Measurements from ENCODE around the gene UGT8.
"Not testable (repeated sequence)": the region's sequence is repeated elsewhere in the genome, so short reads cannot be mapped to it uniquely, and the experiment has no call there.

Gene UGT8

DNA sequence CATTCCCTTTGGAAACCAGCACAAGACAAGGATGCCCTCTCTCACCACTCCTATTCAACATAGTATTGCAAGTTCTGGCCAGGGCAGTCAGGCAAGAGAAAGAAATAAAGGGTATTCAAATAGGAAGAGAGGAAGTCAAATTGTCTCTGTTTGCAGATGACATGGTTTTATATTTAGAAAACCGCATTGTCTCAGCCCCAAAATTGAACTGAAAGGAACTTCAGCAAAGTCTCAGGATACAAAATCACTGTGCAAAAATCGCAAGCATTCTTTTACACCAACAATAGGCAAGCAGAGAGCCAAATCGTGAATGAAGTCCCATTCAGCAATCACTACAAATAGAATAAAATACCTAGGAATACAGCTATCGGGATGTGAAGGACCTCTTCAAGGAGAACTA is 72.1 kb downstream of the UGT8 start:
- H2BK12ac ChIP-seq (ENCODE audit: low read length); H3K9ac ChIP-seq (ENCODE audit: low read depth, low read length, poor library complexity); H3K27me3 ChIP-seq (ENCODE audit: control insufficient read depth in 3 of 3, insufficient read depth in 3 of 3, low read depth in 1 of 3, low read length in 3 of 3); H3K9me3 ChIP-seq (replicated peaks in 1 of 2; ENCODE audit: control insufficient read depth in 2 of 2, insufficient read depth in 1 of 2, low read depth in 1 of 2, low read length in 2 of 2); H3K18ac ChIP-seq (ENCODE audit: low read length); H3K79me1 ChIP-seq (ENCODE audit: low read depth, low read length); H4K91ac ChIP-seq (ENCODE audit: low read depth, low read length, poor library complexity); H3K36me3 ChIP-seq (replicated peaks in 1 of 2; ENCODE audit: control insufficient read depth in 2 of 2, insufficient read depth in 2 of 2, low read length in 2 of 2); H2BK5ac ChIP-seq (ENCODE audit: low read length); H3K4me3 ChIP-seq (ENCODE audit: low read length in 2 of 2); H3K4me2 ChIP-seq (ENCODE audit: insufficient read depth, low read length, poor library complexity, severe bottlenecking); H2AFZ ChIP-seq (ENCODE audit: low read length); H3K14ac ChIP-seq (ENCODE audit: low read length); H4K8ac ChIP-seq (ENCODE audit: low read depth, low read length); H3K4ac ChIP-seq (ENCODE audit: low read length); DNase-seq (ENCODE audit: low spot score); H2BK120ac ChIP-seq (ENCODE audit: low read depth, low read length); H3K23ac ChIP-seq (ENCODE audit: low read depth, low read length, poor library complexity); H2AK5ac ChIP-seq (ENCODE audit: low read depth, low read length); H3K27ac ChIP-seq (replicated peaks; ENCODE audit: low read length); H3K4me1 ChIP-seq (ENCODE audit: control insufficient read depth in 2 of 2, insufficient read depth in 1 of 2, low read depth in 1 of 2, low read length in 2 of 2); H2BK15ac ChIP-seq (ENCODE audit: low read length): not testable (repeated sequence)
- no CpG with 5 or more reads among the region's 4 CpGs for WGBS, 2 donors (ENCODE audit: extremely low coverage in 2 of 2, insufficient read length in 2 of 2, insufficient replicate concordance in 1 of 2)

DNA sequence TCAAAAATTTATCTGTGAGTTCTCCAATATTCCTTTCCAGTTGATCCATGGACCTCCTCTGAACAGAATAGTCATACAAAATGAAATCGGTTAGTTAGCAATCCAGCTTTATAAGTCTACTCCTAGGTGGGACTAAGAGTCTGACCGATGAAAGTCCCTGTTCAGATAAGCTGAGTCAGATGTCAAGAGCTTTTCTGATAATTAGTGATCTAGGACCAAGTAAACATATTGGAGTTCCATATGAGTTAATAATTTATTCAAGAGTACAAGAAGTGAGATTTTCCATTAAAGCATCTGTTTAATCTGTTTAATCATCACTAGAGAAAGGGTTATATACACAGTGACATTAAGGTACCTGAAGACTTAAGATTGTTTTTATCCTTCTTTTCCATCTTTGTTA is 74.7 kb downstream of the UGT8 start:
- H3K4me2 ChIP-seq (ENCODE audit: insufficient read depth, low read length, poor library complexity, severe bottlenecking) = no peak overlapping the region
- no peaks in the 10 kb centered on the region for H3K79me1 ChIP-seq (ENCODE audit: low read depth, low read length)
- no peak overlapping the region for H3K27ac ChIP-seq (replicated peaks; ENCODE audit: low read length)
- H3K4ac ChIP-seq (ENCODE audit: low read length) = no peak overlapping the region
- no peak overlapping the region for H3K23ac ChIP-seq (ENCODE audit: low read depth, low read length, poor library complexity)
- no peaks in the 10 kb centered on the region for H3K36me3 ChIP-seq (replicated peaks in 1 of 2; ENCODE audit: control insufficient read depth in 2 of 2, insufficient read depth in 2 of 2, low read length in 2 of 2)
- H3K4me1 ChIP-seq (ENCODE audit: control insufficient read depth in 2 of 2, insufficient read depth in 1 of 2, low read depth in 1 of 2, low read length in 2 of 2) = no peaks in the 10 kb centered on the region
- H3K18ac ChIP-seq (ENCODE audit: low read length) = no peak overlapping the region
- H4K91ac ChIP-seq (ENCODE audit: low read depth, low read length, poor library complexity) = no peak overlapping the region
- H3K27me3 ChIP-seq (ENCODE audit: control insufficient read depth in 3 of 3, insufficient read depth in 3 of 3, low read depth in 1 of 3, low read length in 3 of 3) = no peaks in the 10 kb centered on the region
- no peak overlapping the region for H2BK5ac ChIP-seq (ENCODE audit: low read length)
- H3K9me3 ChIP-seq (replicated peaks in 1 of 2; ENCODE audit: control insufficient read depth in 2 of 2, insufficient read depth in 1 of 2, low read depth in 1 of 2, low read length in 2 of 2) = no peaks in the 10 kb centered on the region
- no peak overlapping the region for H3K4me3 ChIP-seq (ENCODE audit: low read length in 2 of 2)
- DNase-seq (ENCODE audit: low spot score) = no peak
- WGBS, 2 donors (ENCODE audit: extremely low coverage in 2 of 2, insufficient read length in 2 of 2, insufficient replicate concordance in 1 of 2) = no CpG with 5 or more reads among the region's 2 CpGs
- H3K14ac ChIP-seq (ENCODE audit: low read length) = no peak overlapping the region
- H3K9ac ChIP-seq (ENCODE audit: low read depth, low read length, poor library complexity) = no peak overlapping the region
- H2BK15ac ChIP-seq (ENCODE audit: low read length) = no peak overlapping the region
- H2AK5ac ChIP-seq (ENCODE audit: low read depth, low read length) = no peak overlapping the region
- no peak overlapping the region for H2AFZ ChIP-seq (ENCODE audit: low read length)
- H2BK12ac ChIP-seq (ENCODE audit: low read length) = no peak overlapping the region
- no peak overlapping the region for H2BK120ac ChIP-seq (ENCODE audit: low read depth, low read length)
- no peak overlapping the region for H4K8ac ChIP-seq (ENCODE audit: low read depth, low read length)

DNA sequence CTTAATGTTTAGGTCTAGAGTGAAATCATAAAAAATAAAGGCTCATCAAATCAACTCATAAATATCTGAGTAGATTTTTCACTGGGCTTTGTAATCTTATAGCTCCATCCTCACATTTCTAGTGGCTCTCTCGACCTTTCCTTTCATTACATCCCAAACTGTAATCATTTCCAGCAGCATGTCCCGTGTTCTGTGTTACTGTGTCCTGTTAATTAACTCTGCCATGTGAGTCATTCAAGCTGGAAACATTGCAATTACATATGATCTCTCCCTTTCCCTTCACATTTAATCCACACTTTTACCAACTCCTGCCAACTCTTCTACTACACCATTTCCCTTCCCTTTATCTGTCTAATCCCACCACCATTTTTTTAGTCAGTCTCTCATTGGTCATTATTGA is 75.5 kb downstream of the UGT8 start:
- no peak overlapping the region for H3K9ac ChIP-seq (ENCODE audit: low read depth, low read length, poor library complexity)
- no peak overlapping the region for H3K23ac ChIP-seq (ENCODE audit: low read depth, low read length, poor library complexity)
- no peaks in the 10 kb centered on the region for H3K4me1 ChIP-seq (ENCODE audit: control insufficient read depth in 2 of 2, insufficient read depth in 1 of 2, low read depth in 1 of 2, low read length in 2 of 2)
- no peak overlapping the region for H3K4ac ChIP-seq (ENCODE audit: low read length)
- no peak overlapping the region for H2AK5ac ChIP-seq (ENCODE audit: low read depth, low read length)
- no peak overlapping the region for H3K4me2 ChIP-seq (ENCODE audit: insufficient read depth, low read length, poor library complexity, severe bottlenecking)
- H3K27ac ChIP-seq (replicated peaks; ENCODE audit: low read length) = no peak overlapping the region
- WGBS, 2 donors (ENCODE audit: extremely low coverage in 2 of 2, insufficient read length in 2 of 2, insufficient replicate concordance in 1 of 2) = no CpG with 5 or more reads among the region's 2 CpGs
- no peak overlapping the region for H3K14ac ChIP-seq (ENCODE audit: low read length)
- H2AFZ ChIP-seq (ENCODE audit: low read length) = no peak overlapping the region
- no peaks in the 10 kb centered on the region for H3K27me3 ChIP-seq (ENCODE audit: control insufficient read depth in 3 of 3, insufficient read depth in 3 of 3, low read depth in 1 of 3, low read length in 3 of 3)
- H2BK120ac ChIP-seq (ENCODE audit: low read depth, low read length) = no peak overlapping the region
- no peaks in the 10 kb centered on the region for H3K36me3 ChIP-seq (replicated peaks in 1 of 2; ENCODE audit: control insufficient read depth in 2 of 2, insufficient read depth in 2 of 2, low read length in 2 of 2)
- H3K4me3 ChIP-seq (ENCODE audit: low read length in 2 of 2) = no peak overlapping the region
- no peak overlapping the region for H2BK5ac ChIP-seq (ENCODE audit: low read length)
- no peak overlapping the region for H3K18ac ChIP-seq (ENCODE audit: low read length)
- no peak overlapping the region for H4K8ac ChIP-seq (ENCODE audit: low read depth, low read length)
- DNase-seq (ENCODE audit: low spot score) = no peak
- H4K91ac ChIP-seq (ENCODE audit: low read depth, low read length, poor library complexity) = no peak overlapping the region
- no peaks in the 10 kb centered on the region for H3K9me3 ChIP-seq (replicated peaks in 1 of 2; ENCODE audit: control insufficient read depth in 2 of 2, insufficient read depth in 1 of 2, low read depth in 1 of 2, low read length in 2 of 2)
- H2BK15ac ChIP-seq (ENCODE audit: low read length) = no peak overlapping the region
- no peaks in the 10 kb centered on the region for H3K79me1 ChIP-seq (ENCODE audit: low read depth, low read length)
- no peak overlapping the region for H2BK12ac ChIP-seq (ENCODE audit: low read length)

DNA sequence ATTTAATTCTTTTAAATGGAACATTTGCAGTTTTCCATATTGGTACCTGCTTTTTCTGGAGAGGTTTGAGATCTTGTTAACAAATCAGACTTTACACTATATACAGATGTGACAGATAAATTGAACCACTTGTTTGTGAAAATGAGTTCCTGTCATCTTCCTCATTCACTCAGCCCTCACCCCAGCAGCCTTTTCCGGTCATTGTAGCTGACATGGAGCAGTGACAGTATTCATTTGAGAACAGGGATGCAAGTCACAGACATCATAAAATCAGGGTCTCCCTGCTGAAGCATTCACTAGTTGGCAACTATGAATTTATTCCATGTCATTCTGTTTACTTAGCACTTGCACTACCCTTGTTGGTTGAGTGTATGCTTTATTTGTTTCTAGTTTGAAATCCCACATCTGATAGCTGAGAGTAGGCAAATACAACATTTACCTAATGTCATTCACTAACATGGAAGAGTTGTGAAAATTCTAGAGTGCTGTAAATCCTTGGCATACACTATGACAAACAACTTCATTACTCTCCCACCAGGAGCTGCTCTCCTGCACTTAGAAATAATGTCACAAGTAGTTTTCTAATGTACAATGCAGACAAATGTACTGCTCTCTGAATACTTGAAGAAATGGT is 78.9 kb downstream of the UGT8 start:
- Histone ChIP-seq H3K18ac (ENCODE audit: low read length) (no peak overlapping the region), H3K4me3 (ENCODE audit: low read length in 2 of 2) (no peak overlapping the region), H4K8ac (ENCODE audit: low read depth, low read length) (no peak overlapping the region), H3K4ac (ENCODE audit: low read length) (no peak overlapping the region), H4K91ac (ENCODE audit: low read depth, low read length, poor library complexity) (no peak overlapping the region), H3K4me1 (ENCODE audit: control insufficient read depth in 2 of 2, insufficient read depth in 1 of 2, low read depth in 1 of 2, low read length in 2 of 2) (no peaks in the 10 kb centered on the region), H2BK5ac (ENCODE audit: low read length) (no peak overlapping the region), H3K14ac (ENCODE audit: low read length) (no peak overlapping the region), H3K36me3 (replicated peaks in 1 of 2; ENCODE audit: control insufficient read depth in 2 of 2, insufficient read depth in 2 of 2, low read length in 2 of 2) (no peaks in the 10 kb centered on the region), H3K4me2 (ENCODE audit: insufficient read depth, low read length, poor library complexity, severe bottlenecking) (no peak overlapping the region), H3K27me3 (ENCODE audit: control insufficient read depth in 3 of 3, insufficient read depth in 3 of 3, low read depth in 1 of 3, low read length in 3 of 3) (no peaks in the 10 kb centered on the region), H3K79me1 (ENCODE audit: low read depth, low read length) (no peaks in the 10 kb centered on the region), H2BK15ac (ENCODE audit: low read length) (no peak overlapping the region), H2BK12ac (ENCODE audit: low read length) (no peak overlapping the region), H2BK120ac (ENCODE audit: low read depth, low read length) (no peak overlapping the region), H3K23ac (ENCODE audit: low read depth, low read length, poor library complexity) (no peak overlapping the region), H3K27ac (replicated peaks; ENCODE audit: low read length) (no peak overlapping the region), H3K9me3 (replicated peaks in 1 of 2; ENCODE audit: control insufficient read depth in 2 of 2, insufficient read depth in 1 of 2, low read depth in 1 of 2, low read length in 2 of 2) (no peaks in the 10 kb centered on the region), H2AK5ac (ENCODE audit: low read depth, low read length) (no peak overlapping the region), H2AFZ (ENCODE audit: low read length) (no peak overlapping the region), H3K9ac (ENCODE audit: low read depth, low read length, poor library complexity) (no peak overlapping the region)
- DNase-seq (ENCODE audit: low spot score) = no peak
- no CpG with 5 or more reads among the region's 1 CpG for WGBS, 2 donors (ENCODE audit: extremely low coverage in 2 of 2, insufficient read length in 2 of 2, insufficient replicate concordance in 1 of 2)

All from neuronal stem cell (in vitro differentiated cells).